GM18951 (cell line): ENCODE measurements around the gene TOPBP1.
"Not testable (repeated sequence)": the region's sequence is repeated elsewhere in the genome, so short reads cannot be mapped to it uniquely, and the experiment has no call there.

Source experiments
- POLR2A ChIP-seq: IDR thresholded peaks from 4 replicates; pipeline ENCODE4 v1.6.1; 2011; ENCODE audit warnings: mild to moderate bottlenecking; ENCODE audit not compliant: insufficient read length, insufficient read depth; ENCODE audit errors: extremely low read depth
- in situ Hi-C: fragments of 300-500 bp; cut with MboI; formaldehyde crosslinking; loops from one replicate; pipeline ENCODE4 v1.12.0; 2022; ENCODE audit warnings: low sequenced_read_pairs, mixed read lengths, inconsistent platforms; ENCODE audit not compliant: unreplicated experiment

Gene TOPBP1

DNA sequence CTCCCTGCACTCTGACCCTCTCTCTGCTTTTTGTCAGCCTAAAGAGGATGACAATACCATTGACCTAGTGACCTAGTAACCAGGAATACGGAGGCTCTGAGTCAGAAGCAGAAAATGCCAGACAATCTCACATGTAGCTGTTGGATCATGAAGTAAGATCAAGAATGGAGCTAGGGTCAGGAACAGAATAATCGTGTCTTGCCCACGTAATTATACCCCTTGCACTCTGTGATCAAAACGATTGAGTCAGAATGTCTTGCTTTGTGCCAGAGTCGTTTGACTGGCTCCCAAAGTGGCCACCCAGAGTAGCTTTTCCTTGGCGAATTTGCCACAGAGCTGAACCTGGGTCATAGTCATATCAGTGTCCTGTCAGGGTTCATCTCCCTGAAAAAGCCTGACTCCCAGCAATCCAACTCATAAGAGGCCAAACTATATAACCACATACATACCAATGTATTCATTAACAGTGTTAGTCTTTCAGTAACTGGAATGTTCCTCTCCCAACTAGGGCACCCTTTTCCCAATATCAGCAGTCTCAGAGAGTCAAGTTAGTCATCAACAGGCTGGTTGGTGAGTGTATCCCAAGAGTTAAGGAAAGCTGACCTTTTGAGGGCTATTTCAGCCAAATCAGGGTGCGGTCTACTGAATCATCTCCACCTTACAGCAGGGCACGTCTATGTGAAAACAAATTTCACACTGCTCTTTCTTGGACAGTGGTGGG is 93.3 kb downstream of the TOPBP1 start:
- no peak for TF ChIP-seq POLR2A
- in situ Hi-C loops: no loop called here

- in situ Hi-C loops: no loop called here
- TF ChIP-seq POLR2A: no peak
These were observed 97.9 kb downstream of the TOPBP1 start for GRCh38 chr3:133563816-133564215.

DNA sequence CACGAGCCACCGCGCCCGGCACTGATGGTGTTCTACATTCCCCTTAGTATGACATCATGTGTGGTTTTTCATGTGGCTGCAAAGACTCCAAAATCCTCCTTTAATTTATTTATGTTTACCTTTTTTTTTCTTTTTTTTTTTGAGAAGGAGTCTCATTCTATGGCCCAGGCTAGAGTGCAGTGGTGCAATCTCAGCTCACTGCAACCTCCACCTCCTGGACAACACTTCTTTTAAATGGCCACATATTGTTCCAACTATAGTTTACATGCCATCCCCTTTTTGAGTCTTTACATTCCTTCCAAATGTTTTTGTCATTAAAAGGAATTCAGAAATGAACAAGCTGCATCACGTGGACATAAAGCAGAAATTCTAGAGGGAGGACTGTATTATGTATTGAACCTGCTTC is 98.6 kb downstream of the TOPBP1 start:
- in situ Hi-C loops: no loop called here
- TF ChIP-seq POLR2A: no peak

DNA sequence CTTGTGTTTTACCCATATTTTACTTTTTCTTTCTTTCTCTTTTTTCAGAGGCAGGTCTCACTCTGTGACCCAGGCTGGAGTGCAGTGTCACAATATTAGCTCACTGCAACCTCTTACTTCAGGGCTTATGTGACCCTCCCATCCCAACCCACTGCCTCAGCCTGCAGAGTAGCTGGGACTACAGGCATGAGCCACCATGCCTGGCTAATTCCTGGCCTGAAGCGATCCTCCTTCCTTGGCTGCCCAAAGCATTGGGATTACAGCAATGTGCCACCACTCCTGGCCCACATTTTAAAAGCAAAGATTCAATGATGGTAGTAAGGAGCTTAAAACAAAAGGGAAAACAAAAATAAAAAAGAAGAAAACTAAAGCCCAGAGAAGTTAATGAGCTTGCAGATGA is 99.4 kb downstream of the TOPBP1 start:
- TF ChIP-seq POLR2A: no peak
- in situ Hi-C loops: no loop called here

DNA sequence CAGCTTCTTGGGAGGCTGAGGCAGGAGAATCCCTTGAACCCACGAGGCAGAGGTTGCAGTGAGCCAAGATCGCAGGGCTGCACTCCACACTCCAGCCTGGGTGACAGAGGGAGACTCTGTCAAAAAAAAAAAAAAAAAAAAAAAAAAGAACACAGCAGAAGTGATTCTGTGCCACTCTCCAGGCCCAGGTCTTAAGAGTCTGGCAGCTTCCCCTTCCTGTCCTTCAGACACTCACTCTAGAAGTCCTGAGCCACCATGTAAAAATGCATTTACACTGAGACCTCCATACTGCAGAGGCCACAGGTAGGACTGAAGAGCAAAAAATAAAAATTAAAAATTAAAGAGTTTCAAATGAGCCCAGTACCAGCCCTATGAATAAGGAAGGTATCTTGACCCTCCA is 100.1 kb downstream of the TOPBP1 start:
- TF ChIP-seq POLR2A: no peak
- in situ Hi-C loops: no loop called here

GRCh38 chr3:133551589-133551988 is 110.2 kb downstream of the TOPBP1 start:
- in situ Hi-C loops: not testable (repeated sequence)
